Measurements from ENCODE around the gene ANGPT4.

DNA sequence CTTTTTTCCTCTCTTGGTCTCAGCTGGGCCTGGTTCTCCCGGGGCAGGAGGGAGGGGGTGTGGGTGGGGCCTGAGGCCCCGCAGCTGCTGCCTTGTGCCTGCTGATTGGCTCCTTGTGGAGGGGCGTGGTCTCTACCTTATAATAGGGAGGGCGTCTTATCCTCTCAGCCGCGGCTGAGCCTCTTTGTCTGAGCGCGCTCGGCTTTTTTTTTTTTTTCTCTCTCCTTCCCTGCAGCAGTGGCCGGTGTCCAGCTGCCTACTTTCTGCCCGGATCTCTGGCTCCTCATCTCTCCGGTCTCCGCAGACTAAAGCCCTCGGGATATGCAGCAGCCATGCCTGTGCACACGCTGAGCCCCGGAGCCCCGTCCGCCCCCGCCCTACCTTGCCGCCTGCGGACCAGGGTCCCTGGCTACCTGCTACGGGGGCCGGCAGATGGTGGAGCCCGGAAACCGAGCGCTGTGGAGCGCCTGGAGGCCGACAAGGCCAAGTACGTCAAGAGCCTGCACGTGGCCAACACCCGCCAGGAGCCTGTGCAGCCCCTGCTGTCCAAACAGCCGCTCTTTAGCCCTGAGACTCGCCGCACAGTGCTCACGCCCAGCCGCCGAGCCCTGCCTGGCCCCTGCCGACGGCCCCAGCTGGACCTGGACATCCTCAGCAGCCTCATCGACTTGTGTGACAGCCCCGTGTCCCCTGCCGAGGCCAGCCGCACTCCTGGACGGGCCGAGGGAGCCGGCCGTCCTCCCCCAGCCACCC lies 71.5 kb downstream of the ANGPT4 start:
- TF ChIP-seq EZH2 (IDR thresholded peaks at IDR 0.05; ENCODE audit: low read depth): no peak
- TF ChIP-seq CTCF (conservative IDR thresholded peaks at IDR 0.05): no peak
